Activated CD8-positive, alpha-beta T cell treated with anti-CD3 and anti-CD28 coated beads for 36 hours (primary cell): ENCODE data around the gene DCAF17. TPM values are rescaled to one million over a fixed set of nuclear protein-coding genes. Genes with fewer than 3 reads are reported as not detected.

Experiments
- ATAC-seq: fragments of 200-7000 bp; cut with Tn5 transposase; one replicate; pipeline ENCODE4 v1.10.0; 2021; ENCODE audit warnings: mild to moderate bottlenecking, moderate library complexity
- CTCF ChIA-PET: fragments of 350-600 bp; sonication (Branson Sonifier 250); formaldehyde crosslinking; loops from one replicate; lab custom pipeline; 2021; ENCODE audit warnings: antibody characterized with exemption; lab: Charles Lee
- POLR2A ChIA-PET: fragments of 350-600 bp; sonication (Branson Sonifier 250); formaldehyde crosslinking; loops from one replicate; lab custom pipeline; 2021; ENCODE audit warnings: antibody characterized with exemption; lab: Charles Lee
- DNase-seq: peaks from one replicate; pipeline ENCODE4 v3.0.0-alpha.2; 2020
- H3K27ac Mint-ChIP-seq: one replicate; pipeline ENCODE4 v1.8.0; 2021; ENCODE audit warnings: mild to moderate bottlenecking, mixed read lengths
- H3K27me3 Mint-ChIP-seq: one replicate; pipeline ENCODE4 v1.8.0; 2021; ENCODE audit warnings: mixed read lengths
- H3K36me3 Mint-ChIP-seq: one replicate; pipeline ENCODE4 v1.8.0; 2021; ENCODE audit warnings: low read depth, mixed read lengths
- H3K4me1 Mint-ChIP-seq: one replicate; pipeline ENCODE4 v1.8.0; 2021; ENCODE audit warnings: low read depth, mixed read lengths
- H3K4me3 Mint-ChIP-seq: one replicate; pipeline ENCODE4 v1.8.0; 2021; ENCODE audit warnings: mild to moderate bottlenecking, moderate library complexity, mixed read lengths
- H3K9me3 Mint-ChIP-seq: one replicate; pipeline ENCODE4 v1.8.0; 2021; ENCODE audit warnings: mixed read lengths
- CTCF ChIP-seq: fragments of 200-600 bp; IDR thresholded peaks from one replicate; pipeline ENCODE4 v1.8.0; 2022; ENCODE audit warnings: antibody characterized with exemption, mild to moderate bottlenecking
- intact Hi-C: fragments of 100-400 bp; cut with micrococcal nuclease; formaldehyde crosslinking; loops from one replicate; pipeline ENCODE4 v1.10.0; 2022
- total RNA-seq, 2 experiments: library from RNA; stranded (reverse); gene quantifications; one replicate each; pipeline ENCODE4 v1.2.3, GENCODE V29; 2021

Gene DCAF17
- total RNA-seq, 2 experiments from 2014 or later: 19.0 to 20.1 TPM

GRCh38 chr2:171516793-171517192 is 82.8 kb downstream of the DCAF17 start:
- no peak for TF ChIP-seq CTCF
- Mint-ChIP-seq H3K9me3 (no peaks in the 10 kb centered on the region), H3K27me3 (peaks cover 21% of the 10 kb centered on the region), H3K36me3 (no peaks in the 10 kb centered on the region), H3K4me3 (no peak overlapping the region), H3K27ac (no peak overlapping the region), H3K4me1 (peaks cover 2% of the 10 kb centered on the region)
- intact Hi-C loops: no loop called here
- POLR2A ChIA-PET: no interaction called here
- ATAC-seq (no peak), DNase-seq (no peak)
- CTCF ChIA-PET: no interaction called here

DNA sequence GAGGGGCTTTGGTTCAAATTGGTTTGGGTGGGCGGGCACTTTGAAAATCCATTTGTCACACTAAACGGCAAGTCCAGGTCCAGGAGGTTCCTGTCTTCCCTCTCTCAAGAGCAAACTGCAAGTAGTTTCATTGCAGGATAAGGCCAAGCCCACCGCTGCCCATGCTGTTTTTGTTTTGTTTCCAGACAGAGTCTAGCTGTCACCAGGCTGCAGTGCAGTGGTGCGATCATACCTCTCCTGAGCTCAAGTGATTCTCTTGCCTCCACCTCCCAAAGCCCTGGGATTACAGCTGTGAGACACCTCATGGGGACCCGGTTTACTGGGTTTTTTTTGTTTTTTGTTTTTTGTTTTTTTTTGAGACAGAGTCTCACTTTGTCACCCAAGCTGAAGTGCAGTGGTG is 86.4 kb downstream of the DCAF17 start:
- intact Hi-C loops: no loop called here
- peaks cover 4% of the 10 kb centered on the region for H3K4me1 Mint-ChIP-seq

DNA sequence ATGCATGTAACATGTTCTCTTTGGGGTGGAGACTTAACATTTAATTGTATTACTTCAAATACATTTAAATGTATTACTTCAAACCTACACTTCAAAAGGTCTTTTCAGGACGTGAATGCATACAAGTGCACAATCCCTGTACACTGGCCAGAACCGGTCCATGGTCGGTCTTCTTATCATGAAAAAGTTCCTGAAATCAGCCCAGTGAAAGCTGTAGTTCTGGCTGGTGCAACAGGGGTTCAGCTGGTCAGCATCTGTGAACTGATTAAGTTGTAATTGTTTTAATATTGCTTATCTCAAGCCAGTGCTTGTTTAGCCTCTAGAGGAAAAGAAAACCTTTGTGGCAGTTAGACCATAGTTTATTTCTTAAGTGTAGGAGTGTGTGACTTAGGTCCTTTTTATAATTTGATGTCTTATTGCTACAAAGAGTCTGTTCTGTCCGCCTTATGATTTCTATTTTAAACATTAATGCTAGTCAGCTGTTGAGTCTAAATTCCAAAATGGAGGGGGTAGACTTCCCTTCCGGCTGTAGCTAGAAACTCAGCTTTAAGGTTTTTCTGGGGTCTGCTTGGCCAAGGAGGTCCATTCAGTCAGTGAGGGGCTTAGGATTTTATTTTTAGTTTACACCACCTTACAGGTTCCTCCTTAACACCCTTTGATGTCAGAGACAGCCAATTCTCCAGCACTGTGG is 87.5 kb downstream of the DCAF17 start:
- no peak for TF ChIP-seq CTCF
- CTCF ChIA-PET: interaction anchor here (0.6 to 2.0 kb wide), 5 partner anchors 8 to 496 kb away, joined by 3 to 10 read pairs (median 3); no protein-coding TSS in a partner anchor
- H3K36me3 Mint-ChIP-seq: no peaks in the 10 kb centered on the region
- ATAC-seq (no peak), DNase-seq (no peak)
- H3K4me1 Mint-ChIP-seq: peaks cover 4% of the 10 kb centered on the region
- intact Hi-C loops: no loop called here
- H3K27me3 Mint-ChIP-seq: peaks cover 37% of the 10 kb centered on the region
- H3K4me3 Mint-ChIP-seq: peak overlapping the region; percentile 80
- no peak overlapping the region for H3K27ac Mint-ChIP-seq
- H3K9me3 Mint-ChIP-seq: no peaks in the 10 kb centered on the region
- POLR2A ChIA-PET: interaction anchor here (0.9 kb wide), 1 partner anchor 87 kb away, joined by 3 read pairs; the partner anchor contains the start of genes DCAF17 and METTL8

More for the DNA sequence above, 86.4 kb downstream of the DCAF17 start:
- DNase-seq (no peak), ATAC-seq (no peak)
- no peaks in the 10 kb centered on the region for H3K36me3 Mint-ChIP-seq
- H3K27me3 Mint-ChIP-seq: peaks cover 39% of the 10 kb centered on the region
- ChIA-PET POLR2A (interaction anchor here (0.8 kb wide), 1 partner anchor 32 kb away, joined by 3 read pairs; no protein-coding TSS in a partner anchor), CTCF (interaction anchor here (0.6 to 2.0 kb wide), 5 partner anchors 9 to 495 kb away, joined by 3 to 10 read pairs (median 3); no protein-coding TSS in a partner anchor)
- no peaks in the 10 kb centered on the region for H3K9me3 Mint-ChIP-seq
- TF ChIP-seq CTCF: no peak
- no peak overlapping the region for H3K4me3 Mint-ChIP-seq
- no peak overlapping the region for H3K27ac Mint-ChIP-seq

DNA sequence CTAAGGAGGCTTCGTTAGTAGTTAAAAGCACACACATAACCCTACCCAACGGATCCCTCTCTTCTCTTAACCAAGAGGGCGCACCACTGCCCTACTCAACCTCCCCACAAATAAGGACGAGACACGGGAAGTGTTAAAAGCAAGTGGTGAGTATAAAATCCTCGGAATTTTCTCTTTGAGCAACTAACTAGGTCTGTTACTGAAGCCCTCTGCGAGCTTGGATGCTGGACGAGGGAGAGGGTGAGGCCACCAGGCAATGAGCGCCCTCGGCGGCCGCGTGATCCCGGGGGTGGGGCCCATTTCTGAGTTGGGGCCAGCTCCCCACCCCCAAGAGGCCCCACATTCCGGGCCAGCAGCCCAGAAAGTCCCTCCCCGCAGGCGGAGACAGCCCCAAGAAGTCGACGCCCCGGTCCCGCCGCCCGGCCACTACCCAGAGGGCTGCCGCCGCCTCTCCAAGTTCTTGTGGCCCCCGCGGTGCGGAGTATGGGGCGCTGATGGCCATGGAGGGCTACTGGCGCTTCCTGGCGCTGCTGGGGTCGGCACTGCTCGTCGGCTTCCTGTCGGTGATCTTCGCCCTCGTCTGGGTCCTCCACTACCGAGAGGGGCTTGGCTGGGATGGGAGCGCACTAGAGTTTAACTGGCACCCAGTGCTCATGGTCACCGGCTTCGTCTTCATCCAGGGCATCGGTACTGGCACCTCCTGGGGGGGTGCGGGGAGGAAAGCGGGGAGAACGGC is 88.2 kb downstream of the DCAF17 start, which contains the start of gene CYBRD1:
CYBRD1 (plus strand) TSS at position 423 of the 736 bp plus-strand sequence; CDS start at position 495, 72 bp downstream.
- Mint-ChIP-seq H3K4me3 (peak within 1 kb of the TSS; percentile 80), H3K36me3 (no peaks in the 10 kb centered on the region), H3K9me3 (no peaks in the 10 kb centered on the region), H3K27me3 (peaks cover 37% of the 10 kb centered on the region), H3K4me1 (peaks cover 4% of the 10 kb centered on the region), H3K27ac (peak within 1 kb of the TSS; percentile 62)
- ChIA-PET POLR2A (no interaction called here), CTCF (interaction anchor here (1.0 kb wide), 1 partner anchor 23 kb away, joined by 3 read pairs; no protein-coding TSS in a partner anchor)
- ATAC-seq (peak; percentile 60), DNase-seq (peak; percentile 33)
- TF ChIP-seq CTCF: no peak
- intact Hi-C loops: no loop called here
